CMK (cell line): ENCODE data around the gene ZNF697.
"Not testable (repeated sequence)": the region's sequence is repeated elsewhere in the genome, so short reads cannot be mapped to it uniquely, and the experiment has no call there.

Experiments used
- DNase-seq: peaks from one replicate; pipeline ENCODE4 v3.0.0-alpha.2; 2010; ENCODE audit warnings: low read depth

Gene ZNF697

GRCh38 chr1:119602789-119603188 lies 45.3 kb downstream of the ZNF697 start:
- not testable (repeated sequence) for DNase-seq

- DNase-seq: no peak
Measured at GRCh38 chr1:119602169-119602568, 45.9 kb downstream of the ZNF697 start.

GRCh38 chr1:119600976-119601375 lies 47.1 kb downstream of the ZNF697 start:
- DNase-seq: no peak

- no peak for DNase-seq
Measured at GRCh38 chr1:119600561-119600960, 47.5 kb downstream of the ZNF697 start.

GRCh38 chr1:119595606-119596005 lies 52.5 kb downstream of the ZNF697 start:
- DNase-seq: no peak

GRCh38 chr1:119595168-119595567 lies 52.9 kb downstream of the ZNF697 start:
- DNase-seq: no peak

- no peak for DNase-seq
Measured at GRCh38 chr1:119594376-119594775, 53.7 kb downstream of the ZNF697 start.

- no peak for DNase-seq
Measured at GRCh38 chr1:119593805-119594204, 54.3 kb downstream of the ZNF697 start.

GRCh38 chr1:119590393-119590792 lies 57.7 kb downstream of the ZNF697 start:
- no peak for DNase-seq

GRCh38 chr1:119588621-119589020 lies 59.4 kb downstream of the ZNF697 start:
- DNase-seq: no peak

- no peak for DNase-seq
Measured at GRCh38 chr1:119587341-119587740, 60.7 kb downstream of the ZNF697 start.

- DNase-seq: not testable (repeated sequence)
Measured at GRCh38 chr1:119585801-119586200, 62.3 kb downstream of the ZNF697 start.

GRCh38 chr1:119582801-119583200 lies 65.3 kb downstream of the ZNF697 start:
- no peak for DNase-seq

GRCh38 chr1:119581076-119581475 lies 67.0 kb downstream of the ZNF697 start:
- DNase-seq: not testable (repeated sequence)

- DNase-seq: no peak
Measured at GRCh38 chr1:119573886-119574285, 74.2 kb downstream of the ZNF697 start.

- DNase-seq: not testable (repeated sequence)
Measured at GRCh38 chr1:119569930-119570622, 78.0 kb downstream of the ZNF697 start.
